ENCODE data around the gene SNED1. TPM values are rescaled to one million over a fixed set of nuclear protein-coding genes. Genes with fewer than 3 reads are reported as not detected.

Gene SNED1
- total RNA-seq, 4 donors from 2014 or later = 5.6 to 31.9 (median 13.2) TPM

DNA sequence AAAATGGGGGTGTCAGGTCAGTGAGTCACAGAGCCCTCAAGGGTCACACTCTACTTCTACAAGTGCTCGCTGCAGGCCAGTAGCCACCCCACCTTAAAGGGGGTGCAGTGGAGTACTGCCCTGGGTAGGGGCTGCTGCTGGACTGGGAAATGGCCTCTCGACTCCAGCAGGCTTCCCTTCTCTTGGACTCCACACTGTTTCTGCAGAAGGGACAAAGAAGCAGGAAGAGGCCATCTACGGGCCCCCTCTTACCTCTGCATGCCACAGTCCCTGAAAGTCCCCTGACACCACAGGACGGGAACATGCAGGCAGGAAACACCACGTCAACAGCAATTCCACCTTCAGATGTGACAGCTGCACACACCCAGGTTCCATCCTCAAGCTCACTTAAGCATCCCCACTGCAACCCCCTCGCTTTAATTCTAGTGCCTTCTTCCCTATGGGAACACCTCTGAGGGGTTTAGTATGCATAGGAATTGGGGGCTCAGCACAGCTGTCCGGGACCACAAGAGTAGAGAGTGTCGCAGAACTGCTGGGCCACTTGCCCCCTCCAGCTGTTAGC is 22.3 kb downstream of the SNED1 start:
- no peaks in the 10 kb centered on the region for H3K4me1 ChIP-seq
- no peak for DNase-seq (ENCODE audit: low spot score in 2 of 2)
- TF ChIP-seq, protein P1, sequence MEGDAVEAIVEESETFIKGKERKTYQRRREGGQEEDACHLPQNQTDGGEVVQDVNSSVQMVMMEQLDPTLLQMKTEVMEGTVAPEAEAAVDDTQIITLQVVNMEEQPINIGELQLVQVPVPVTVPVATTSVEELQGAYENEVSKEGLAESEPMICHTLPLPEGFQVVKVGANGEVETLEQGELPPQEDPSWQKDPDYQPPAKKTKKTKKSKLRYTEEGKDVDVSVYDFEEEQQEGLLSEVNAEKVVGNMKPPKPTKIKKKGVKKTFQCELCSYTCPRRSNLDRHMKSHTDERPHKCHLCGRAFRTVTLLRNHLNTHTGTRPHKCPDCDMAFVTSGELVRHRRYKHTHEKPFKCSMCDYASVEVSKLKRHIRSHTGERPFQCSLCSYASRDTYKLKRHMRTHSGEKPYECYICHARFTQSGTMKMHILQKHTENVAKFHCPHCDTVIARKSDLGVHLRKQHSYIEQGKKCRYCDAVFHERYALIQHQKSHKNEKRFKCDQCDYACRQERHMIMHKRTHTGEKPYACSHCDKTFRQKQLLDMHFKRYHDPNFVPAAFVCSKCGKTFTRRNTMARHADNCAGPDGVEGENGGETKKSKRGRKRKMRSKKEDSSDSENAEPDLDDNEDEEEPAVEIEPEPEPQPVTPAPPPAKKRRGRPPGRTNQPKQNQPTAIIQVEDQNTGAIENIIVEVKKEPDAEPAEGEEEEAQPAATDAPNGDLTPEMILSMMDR (IDR thresholded peaks at IDR 0.05) = no peak
- TF ChIP-seq POLR2AphosphoS5 (IDR thresholded peaks at IDR 0.05) = no peak
- TF ChIP-seq POLR2A (IDR thresholded peaks at IDR 0.05) = no peak
- TF ChIP-seq EP300 (IDR thresholded peaks at IDR 0.05) = no peak
- H3K36me3 ChIP-seq = peaks cover 6% of the 10 kb centered on the region
- H3K9me3 ChIP-seq = peaks cover 8% of the 10 kb centered on the region
- no peak overlapping the region for H3K4me3 ChIP-seq
- H3K27me3 ChIP-seq = no peaks in the 10 kb centered on the region
- WGBS = 95% methylated on average over 6 of the region's 8 CpGs
- H3K27ac ChIP-seq = no peak overlapping the region

GRCh38 chr2:241025639-241026038 is 27.2 kb downstream of the SNED1 start:
- Histone ChIP-seq H3K27me3 (no peaks in the 10 kb centered on the region), H3K9me3 (peaks cover 13% of the 10 kb centered on the region), H3K4me1 (no peaks in the 10 kb centered on the region), H3K36me3 (peaks cover 3% of the 10 kb centered on the region), H3K27ac (no peak overlapping the region), H3K4me3 (no peak overlapping the region)
- no peak for DNase-seq (ENCODE audit: low spot score in 2 of 2)
- 61% methylated on average over 1 of the region's 1 CpG for WGBS
- TF ChIP-seq POLR2A (IDR thresholded peaks at IDR 0.05) (no peak), POLR2AphosphoS5 (IDR thresholded peaks at IDR 0.05) (no peak), EP300 (IDR thresholded peaks at IDR 0.05) (no peak)
- TF ChIP-seq, protein P1 (IDR thresholded peaks at IDR 0.05) = no peak

GRCh38 chr2:241029599-241030332 is 31.3 kb downstream of the SNED1 start:
- Histone ChIP-seq H3K27ac (no peak overlapping the region), H3K4me1 (no peaks in the 10 kb centered on the region), H3K4me3 (no peak overlapping the region), H3K36me3 (peaks cover 12% of the 10 kb centered on the region), H3K27me3 (no peaks in the 10 kb centered on the region), H3K9me3 (peaks cover 12% of the 10 kb centered on the region)
- TF ChIP-seq POLR2AphosphoS5 (IDR thresholded peaks at IDR 0.05) = no peak
- no peak for TF ChIP-seq POLR2A (IDR thresholded peaks at IDR 0.05)
- no peak for TF ChIP-seq EP300 (IDR thresholded peaks at IDR 0.05)
- TF ChIP-seq, protein P1 (IDR thresholded peaks at IDR 0.05) = no peak
- peak in 1 of 2 donors; percentile 76 for DNase-seq (ENCODE audit: low spot score in 2 of 2)
- WGBS = 88% methylated on average over 4 of the region's 17 CpGs

DNA sequence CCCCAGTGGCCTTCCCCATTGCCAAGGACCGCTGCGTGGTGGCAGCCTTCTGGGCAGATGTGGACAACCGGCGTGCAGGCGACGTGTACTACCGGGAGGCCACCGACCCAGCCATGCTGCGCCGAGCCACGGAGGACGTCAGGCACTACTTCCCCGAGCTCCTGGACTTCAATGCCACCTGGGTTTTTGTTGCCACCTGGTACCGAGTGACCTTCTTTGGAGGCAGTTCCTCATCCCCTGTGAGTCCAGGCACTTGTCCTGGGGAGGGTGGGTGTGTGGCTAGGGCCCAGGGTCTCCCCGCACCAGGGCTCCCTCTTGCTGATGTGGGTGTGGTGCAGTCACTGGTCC is 31.9 kb downstream of the SNED1 start:
- no CpG with 5 or more reads among the region's 15 CpGs for WGBS
- H3K4me1 ChIP-seq = no peaks in the 10 kb centered on the region

GRCh38 chr2:241030883-241031282 is 32.5 kb downstream of the SNED1 start:
- 87% methylated on average over 7 of the region's 7 CpGs for WGBS
- no peak for DNase-seq (ENCODE audit: low spot score in 2 of 2)

More for the DNA sequence above, 31.9 kb downstream of the SNED1 start:
- no peak for DNase-seq (ENCODE audit: low spot score in 2 of 2)
- Histone ChIP-seq H3K4me3 (no peak overlapping the region), H3K27me3 (no peaks in the 10 kb centered on the region), H3K36me3 (peaks cover 12% of the 10 kb centered on the region), H3K27ac (no peak overlapping the region), H3K9me3 (peaks cover 9% of the 10 kb centered on the region)
- no peak for TF ChIP-seq POLR2A (IDR thresholded peaks at IDR 0.05)
- no peak for TF ChIP-seq EP300 (IDR thresholded peaks at IDR 0.05)
- TF ChIP-seq, protein P1 (IDR thresholded peaks at IDR 0.05) = no peak
- TF ChIP-seq POLR2AphosphoS5 (IDR thresholded peaks at IDR 0.05) = no peak

More at GRCh38 chr2:241030883-241031282, 32.5 kb downstream of the SNED1 start:
- Histone ChIP-seq H3K4me1 (peaks cover 4% of the 10 kb centered on the region), H3K36me3 (peaks cover 12% of the 10 kb centered on the region), H3K27ac (no peak overlapping the region), H3K27me3 (no peaks in the 10 kb centered on the region), H3K9me3 (peaks cover 4% of the 10 kb centered on the region), H3K4me3 (no peak overlapping the region)
- TF ChIP-seq EP300 (IDR thresholded peaks at IDR 0.05) (no peak), POLR2A (IDR thresholded peaks at IDR 0.05) (no peak), POLR2AphosphoS5 (IDR thresholded peaks at IDR 0.05) (no peak)
- TF ChIP-seq, protein P1 (IDR thresholded peaks at IDR 0.05) = no peak

Measured in suprapubic skin (tissue), 4 donors.